Tibial nerve (tissue), 4 donors: ENCODE data around the gene SLC26A9. TPM values are rescaled to one million over a fixed set of nuclear protein-coding genes. Genes with fewer than 3 reads are reported as not detected.

Experiments
- DNase-seq, 2 donors: peaks; one replicate each; pipeline ENCODE4 v3.0.0-alpha.2; 2019; ENCODE audit warnings: low spot score in 2 of 2
- H3K27ac ChIP-seq, 4 donors: fragments of 200-600 bp; sonication (generic) in 3 of 4; one replicate each; pipeline ENCODE4 v1.5.1; 2017 to 2019; ENCODE audit warnings: mild to moderate bottlenecking in 1 of 4
- H3K27me3 ChIP-seq, 2 donors: fragments of 200-600 bp; sonication (generic) in 1 of 2; one replicate each; pipeline versions ENCODE4 v1.5.1 to v1.6.0; 2017 to 2019
- H3K36me3 ChIP-seq, 3 donors: fragments of 200-600 bp; sonication (generic); one replicate each; pipeline ENCODE4 v1.5.1; 2018 to 2019
- H3K4me1 ChIP-seq, 4 donors: fragments of 200-600 bp; sonication (generic) in 3 of 4; one replicate each; pipeline ENCODE4 v1.5.1; 2017 to 2019
- H3K4me3 ChIP-seq, 4 donors: fragments of 200-600 bp; sonication (generic) in 3 of 4; one replicate each; pipeline ENCODE4 v1.5.1; 2017 to 2019; ENCODE audit warnings: mild to moderate bottlenecking in 1 of 4, moderate library complexity in 1 of 4
- H3K9me3 ChIP-seq, 4 donors: fragments of 200-600 bp; sonication (generic) in 3 of 4; one replicate each; pipeline ENCODE4 v1.5.1; 2017 to 2019
- EP300 ChIP-seq, 2 donors: sonication (generic); formaldehyde crosslinking; IDR thresholded peaks; one replicate each; pipeline ENCODE4 v1.6.1; 2017; ENCODE audit warnings: antibody characterized with exemption in 2 of 2, mild to moderate bottlenecking in 1 of 2
- POLR2A ChIP-seq, 2 donors: fragments of 450-650 bp; IDR thresholded peaks; one replicate each; pipeline ENCODE4 v1.6.1; 2017; ENCODE audit warnings: antibody characterized with exemption in 2 of 2, mild to moderate bottlenecking in 2 of 2, moderate library complexity in 2 of 2
- WGBS, 2 donors: methylation state at CpG; one replicate each; pipeline ENCODE4 v1.1.5; 2018; 5-methylcytosine and 5-hydroxymethylcytosine counted together
- total RNA-seq, 4 donors: library from RNA; depleted of rRNA; stranded (reverse); fragments of >200 nt; gene quantifications; one replicate each; pipeline ENCODE4 v1.1.0, GENCODE V29; 2016
- TF ChIP-seq, protein P1 (sequence below), 5 experiments: fragments of 200-600 bp in 3 of 5; fragments of 450-650 bp in 2 of 5; sonication (generic) in 3 of 5; IDR thresholded peaks; one replicate each; pipeline ENCODE4 v1.5.1; 2016 to 2019; ENCODE audit warnings: antibody characterized with exemption in 5 of 5, mild to moderate bottlenecking in 3 of 5, moderate library complexity in 2 of 5

SLC26A9 gene
- total RNA-seq, 4 donors from 2014 or later, result not detected

- no peak overlapping the region for H3K27ac ChIP-seq
- WGBS, 2 donors, result 70 to 75% methylated on average over 11 of the region's 11 CpGs
- DNase-seq, result no peak
- TF ChIP-seq EP300 (IDR thresholded peaks at IDR 0.05) (no peak), POLR2A (IDR thresholded peaks at IDR 0.05) (no peak)
- TF ChIP-seq, protein P1, sequence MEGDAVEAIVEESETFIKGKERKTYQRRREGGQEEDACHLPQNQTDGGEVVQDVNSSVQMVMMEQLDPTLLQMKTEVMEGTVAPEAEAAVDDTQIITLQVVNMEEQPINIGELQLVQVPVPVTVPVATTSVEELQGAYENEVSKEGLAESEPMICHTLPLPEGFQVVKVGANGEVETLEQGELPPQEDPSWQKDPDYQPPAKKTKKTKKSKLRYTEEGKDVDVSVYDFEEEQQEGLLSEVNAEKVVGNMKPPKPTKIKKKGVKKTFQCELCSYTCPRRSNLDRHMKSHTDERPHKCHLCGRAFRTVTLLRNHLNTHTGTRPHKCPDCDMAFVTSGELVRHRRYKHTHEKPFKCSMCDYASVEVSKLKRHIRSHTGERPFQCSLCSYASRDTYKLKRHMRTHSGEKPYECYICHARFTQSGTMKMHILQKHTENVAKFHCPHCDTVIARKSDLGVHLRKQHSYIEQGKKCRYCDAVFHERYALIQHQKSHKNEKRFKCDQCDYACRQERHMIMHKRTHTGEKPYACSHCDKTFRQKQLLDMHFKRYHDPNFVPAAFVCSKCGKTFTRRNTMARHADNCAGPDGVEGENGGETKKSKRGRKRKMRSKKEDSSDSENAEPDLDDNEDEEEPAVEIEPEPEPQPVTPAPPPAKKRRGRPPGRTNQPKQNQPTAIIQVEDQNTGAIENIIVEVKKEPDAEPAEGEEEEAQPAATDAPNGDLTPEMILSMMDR (IDR thresholded peaks at IDR 0.05), result no peak
- no peak overlapping the region for H3K4me3 ChIP-seq
- H3K27me3 ChIP-seq, result peaks cover 0 to 18% of the 10 kb centered on the region in 2 donors
- H3K9me3 ChIP-seq, result no peaks in the 10 kb centered on the region
- H3K36me3 ChIP-seq, result no peaks in the 10 kb centered on the region
- H3K4me1 ChIP-seq, result no peaks in the 10 kb centered on the region
Measured at GRCh38 chr1:205954819-205955404, 11.7 kb upstream of the SLC26A9 start.

- DNase-seq, result no peak
- WGBS, 2 donors, result 86 to 91% methylated on average over 1 of the region's 1 CpG
- H3K27ac ChIP-seq, result no peak overlapping the region
Measured at GRCh38 chr1:205951746-205952145, 8.5 kb upstream of the SLC26A9 start.

DNA sequence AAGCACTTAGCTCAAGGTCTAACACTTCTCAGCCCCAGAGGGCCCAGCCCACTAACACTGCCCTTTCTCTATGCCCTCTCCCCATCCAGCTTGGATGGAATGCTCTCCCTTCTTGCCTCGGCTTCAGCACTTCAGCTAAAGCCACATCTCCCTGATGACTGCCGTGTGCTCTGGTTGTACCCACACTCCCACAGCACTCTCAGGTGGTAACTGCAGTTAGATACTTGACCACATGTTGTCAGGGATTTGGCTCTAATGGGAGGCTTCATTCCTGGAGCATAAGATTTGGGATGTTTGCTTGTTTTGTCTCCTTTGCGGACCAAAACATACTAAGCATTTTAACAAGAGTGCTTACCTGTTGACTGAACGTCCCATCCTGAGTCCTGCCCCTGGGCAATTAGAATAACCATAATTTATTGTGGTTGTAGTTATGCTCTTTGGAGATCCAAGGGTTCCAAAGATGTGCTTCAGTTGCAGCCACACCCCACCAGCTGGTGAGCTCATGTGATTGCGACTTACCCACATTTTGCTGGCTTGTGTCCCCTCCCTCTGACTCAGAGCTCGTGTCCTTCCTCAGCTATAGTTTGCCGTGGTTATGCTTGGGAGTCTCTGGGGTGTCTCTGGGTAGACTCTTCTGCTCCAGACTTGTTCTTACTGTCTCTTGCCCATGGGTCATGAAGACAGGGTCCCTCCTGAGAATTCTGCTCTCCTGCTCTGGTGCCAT lies 7.7 kb upstream of the SLC26A9 start:
- H3K9me3 ChIP-seq, result no peaks in the 10 kb centered on the region
- 82% methylated on average over 7 of the region's 7 CpGs for WGBS, 2 donors

More at GRCh38 chr1:205951746-205952145, 8.5 kb upstream of the SLC26A9 start:
- Histone ChIP-seq H3K4me1 (no peaks in the 10 kb centered on the region), H3K27me3 (peaks cover 0 to 13% of the 10 kb centered on the region in 2 donors), H3K4me3 (no peak overlapping the region), H3K36me3 (no peaks in the 10 kb centered on the region), H3K9me3 (no peaks in the 10 kb centered on the region)
- TF ChIP-seq POLR2A (IDR thresholded peaks at IDR 0.05), result no peak
- TF ChIP-seq, protein P1 (IDR thresholded peaks at IDR 0.05), result no peak
- TF ChIP-seq EP300 (IDR thresholded peaks at IDR 0.05), result no peak

GRCh38 chr1:205950280-205950679 lies 7.0 kb upstream of the SLC26A9 start:
- Histone ChIP-seq H3K4me1 (no peaks in the 10 kb centered on the region), H3K36me3 (no peaks in the 10 kb centered on the region), H3K27ac (no peak overlapping the region), H3K4me3 (no peak overlapping the region), H3K9me3 (no peaks in the 10 kb centered on the region), H3K27me3 (peaks cover 0 to 6% of the 10 kb centered on the region in 2 donors)
- DNase-seq, result no peak
- no peak for TF ChIP-seq POLR2A (IDR thresholded peaks at IDR 0.05)
- TF ChIP-seq, protein P1 (IDR thresholded peaks at IDR 0.05), result no peak
- no peak for TF ChIP-seq EP300 (IDR thresholded peaks at IDR 0.05)
- WGBS, 2 donors, result 62 to 80% methylated on average over 8 of the region's 8 CpGs

More for the DNA sequence above, 7.7 kb upstream of the SLC26A9 start:
- Histone ChIP-seq H3K36me3 (no peaks in the 10 kb centered on the region), H3K27me3 (peaks cover 0 to 7% of the 10 kb centered on the region in 2 donors), H3K4me1 (no peaks in the 10 kb centered on the region), H3K4me3 (no peak overlapping the region), H3K27ac (no peak overlapping the region)
- DNase-seq, result no peak
- TF ChIP-seq EP300 (IDR thresholded peaks at IDR 0.05) (no peak), POLR2A (IDR thresholded peaks at IDR 0.05) (no peak)
- TF ChIP-seq, protein P1 (IDR thresholded peaks at IDR 0.05), result no peak

GRCh38 chr1:205949753-205950152 lies 6.5 kb upstream of the SLC26A9 start:
- Histone ChIP-seq H3K4me3 (no peak overlapping the region), H3K27ac (no peak overlapping the region), H3K27me3 (peaks cover 0 to 4% of the 10 kb centered on the region in 2 donors), H3K4me1 (no peaks in the 10 kb centered on the region), H3K9me3 (no peaks in the 10 kb centered on the region), H3K36me3 (no peaks in the 10 kb centered on the region)
- WGBS, 2 donors, result 91 to 93% methylated on average over 1 of the region's 1 CpG
- TF ChIP-seq POLR2A (IDR thresholded peaks at IDR 0.05) (no peak), EP300 (IDR thresholded peaks at IDR 0.05) (no peak)
- TF ChIP-seq, protein P1 (IDR thresholded peaks at IDR 0.05), result no peak
- DNase-seq, result no peak
